ENCODE measurements around the gene ACSL4. TPM values are rescaled to one million over a fixed set of nuclear protein-coding genes. Genes with fewer than 3 reads are reported as not detected.
"Not testable (repeated sequence)": the region's sequence is repeated elsewhere in the genome, so short reads cannot be mapped to it uniquely, and the experiment has no call there.

The ACSL4 gene
- total RNA-seq, 4 donors from 2014 or later = 25.5 to 53.5 (median 47.0) TPM

DNA sequence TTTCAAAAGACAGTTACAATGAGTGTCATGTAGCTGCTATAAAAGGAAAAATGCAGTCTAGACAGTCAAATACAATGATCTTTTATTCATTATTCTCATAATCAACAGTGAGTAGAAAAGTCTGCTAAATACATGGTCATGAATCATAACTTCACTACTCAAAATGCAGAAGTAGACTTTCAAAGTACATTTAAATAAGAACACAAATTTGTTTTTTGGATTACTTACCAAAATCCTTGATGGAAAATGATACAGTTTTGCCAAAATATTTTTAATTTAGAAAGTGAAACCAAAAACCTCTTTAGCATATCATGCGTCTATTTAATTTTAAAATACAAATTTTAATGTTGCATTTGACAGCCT lies 4.9 kb downstream of the ACSL4 start:
- DNase-seq (ENCODE audit: low spot score in 2 of 2) = no peak
- intact Hi-C loops (cut with DNase I; ENCODE audit: low total_unique reads) = no loop called here
- no peak overlapping the region for H3K4me3 ChIP-seq (ENCODE audit: low read depth, poor library complexity, severe bottlenecking)
- TF ChIP-seq, protein P1, sequence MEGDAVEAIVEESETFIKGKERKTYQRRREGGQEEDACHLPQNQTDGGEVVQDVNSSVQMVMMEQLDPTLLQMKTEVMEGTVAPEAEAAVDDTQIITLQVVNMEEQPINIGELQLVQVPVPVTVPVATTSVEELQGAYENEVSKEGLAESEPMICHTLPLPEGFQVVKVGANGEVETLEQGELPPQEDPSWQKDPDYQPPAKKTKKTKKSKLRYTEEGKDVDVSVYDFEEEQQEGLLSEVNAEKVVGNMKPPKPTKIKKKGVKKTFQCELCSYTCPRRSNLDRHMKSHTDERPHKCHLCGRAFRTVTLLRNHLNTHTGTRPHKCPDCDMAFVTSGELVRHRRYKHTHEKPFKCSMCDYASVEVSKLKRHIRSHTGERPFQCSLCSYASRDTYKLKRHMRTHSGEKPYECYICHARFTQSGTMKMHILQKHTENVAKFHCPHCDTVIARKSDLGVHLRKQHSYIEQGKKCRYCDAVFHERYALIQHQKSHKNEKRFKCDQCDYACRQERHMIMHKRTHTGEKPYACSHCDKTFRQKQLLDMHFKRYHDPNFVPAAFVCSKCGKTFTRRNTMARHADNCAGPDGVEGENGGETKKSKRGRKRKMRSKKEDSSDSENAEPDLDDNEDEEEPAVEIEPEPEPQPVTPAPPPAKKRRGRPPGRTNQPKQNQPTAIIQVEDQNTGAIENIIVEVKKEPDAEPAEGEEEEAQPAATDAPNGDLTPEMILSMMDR (IDR thresholded peaks at IDR 0.05) = no peak
- TF ChIP-seq POLR2A (IDR thresholded peaks at IDR 0.05) = no peak
- WGBS, 2 donors = 6 to 27% methylated on average over 1 of the region's 1 CpG

DNA sequence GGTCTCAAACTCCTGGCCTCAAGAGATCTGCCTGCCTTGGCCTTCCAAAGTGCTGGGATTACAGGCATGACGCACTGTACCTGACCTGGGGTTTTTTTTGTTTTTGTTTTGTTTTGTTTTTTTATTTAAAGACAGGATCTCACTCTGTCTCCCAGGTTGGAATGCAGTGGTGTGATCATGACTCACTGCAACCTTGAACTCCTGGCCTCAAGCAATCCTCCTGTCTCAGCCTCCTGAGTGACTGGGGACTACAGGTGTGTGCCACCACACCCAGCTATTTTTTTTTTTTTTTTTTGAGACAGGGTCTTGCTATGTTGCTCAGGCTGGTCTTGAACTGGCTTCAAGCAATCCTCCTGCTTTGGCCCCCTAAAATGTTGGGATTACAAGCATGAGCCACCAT lies 8.1 kb downstream of the ACSL4 start:
- intact Hi-C loops (cut with DNase I; ENCODE audit: low total_unique reads); DNase-seq (ENCODE audit: low spot score in 2 of 2); H3K4me3 ChIP-seq (ENCODE audit: low read depth, poor library complexity, severe bottlenecking): not testable (repeated sequence)
- 94 to 100% methylated on average over 1 of the region's 1 CpG for WGBS, 2 donors

DNA sequence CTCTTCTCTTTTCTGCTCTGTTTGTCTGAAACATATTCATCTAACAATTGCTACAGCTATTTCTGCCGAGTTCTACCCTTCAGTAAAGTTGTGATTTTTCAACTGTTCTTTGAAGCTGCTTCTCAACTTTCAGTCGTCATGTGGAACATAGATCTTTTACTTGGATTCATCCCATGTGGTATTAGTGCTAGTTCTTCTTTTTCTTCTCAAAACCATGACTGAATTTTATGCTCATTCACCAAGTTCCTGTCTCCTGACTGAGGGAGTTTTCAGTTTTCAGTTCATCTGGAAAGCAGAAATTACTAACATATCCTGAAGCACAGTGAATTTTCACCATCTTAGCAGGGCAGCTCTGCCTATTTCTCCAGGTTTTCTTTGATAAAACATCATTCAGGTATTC lies 12.1 kb downstream of the ACSL4 start:
- no peak overlapping the region for H3K4me3 ChIP-seq (ENCODE audit: low read depth, poor library complexity, severe bottlenecking)
- no peak for DNase-seq (ENCODE audit: low spot score in 2 of 2)
- WGBS, 2 donors = 49 to 65% methylated on average over 2 of the region's 2 CpGs
- intact Hi-C loops (cut with DNase I; ENCODE audit: low total_unique reads) = no loop called here
- no peak for TF ChIP-seq POLR2A (IDR thresholded peaks at IDR 0.05)
- TF ChIP-seq, protein P1 (IDR thresholded peaks at IDR 0.05) = no peak

DNA sequence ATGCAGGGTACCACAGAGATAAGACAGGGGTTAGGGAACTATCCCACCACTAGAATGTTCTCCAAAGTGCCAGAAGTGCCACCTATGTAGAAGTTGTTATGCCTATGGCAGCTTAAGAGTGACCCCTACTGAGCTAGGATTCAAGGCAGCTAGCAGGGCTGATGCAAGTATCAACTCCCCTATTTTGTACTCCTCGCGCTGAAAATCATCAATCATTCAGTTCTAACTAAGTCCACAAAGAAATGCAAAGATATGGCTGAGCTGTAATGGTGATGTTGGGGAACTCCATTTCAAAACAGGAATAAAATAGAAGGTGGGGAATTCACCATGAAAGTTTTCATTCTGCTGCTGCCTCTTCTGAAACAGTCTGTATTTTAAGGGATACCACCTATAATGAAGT lies 13.8 kb downstream of the ACSL4 start:
- no peak for TF ChIP-seq POLR2A (IDR thresholded peaks at IDR 0.05)
- TF ChIP-seq, protein P1 (IDR thresholded peaks at IDR 0.05) = no peak
- no peak for DNase-seq (ENCODE audit: low spot score in 2 of 2)
- no peak overlapping the region for H3K4me3 ChIP-seq (ENCODE audit: low read depth, poor library complexity, severe bottlenecking)
- intact Hi-C loops (cut with DNase I; ENCODE audit: low total_unique reads) = loop anchor here (10.0 kb wide), 1 partner anchor 136 kb away; no protein-coding TSS in a partner anchor
- 84 to 88% methylated on average over 2 of the region's 2 CpGs for WGBS, 2 donors

DNA sequence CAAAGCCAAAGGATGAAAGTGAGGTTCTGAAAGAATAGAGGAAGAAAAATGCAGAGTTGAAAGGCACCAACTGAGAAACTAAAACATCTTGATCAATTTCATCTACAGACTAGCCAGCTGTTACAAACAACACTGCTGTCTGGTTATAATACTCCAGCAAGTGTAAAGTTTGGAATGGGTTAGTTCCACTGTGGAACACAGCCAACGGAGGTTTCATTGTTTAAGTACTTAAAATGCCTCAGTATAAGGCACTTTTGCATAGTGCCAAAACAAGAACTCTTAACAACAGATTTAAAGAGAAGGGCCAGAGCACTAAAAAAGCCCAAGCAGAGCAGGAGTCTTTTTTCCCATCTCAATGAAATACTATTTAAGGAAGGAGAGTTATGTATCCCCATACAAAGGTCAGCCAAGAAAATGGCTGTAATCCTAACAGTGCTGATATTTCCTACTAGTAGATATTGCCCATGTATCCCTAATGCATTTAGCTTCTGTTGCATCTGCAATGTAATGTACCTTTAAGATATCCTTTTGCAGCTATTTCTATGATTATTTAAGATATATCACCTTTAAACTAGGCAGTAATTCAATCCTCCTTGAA lies 16.5 kb downstream of the ACSL4 start:
- H3K4me3 ChIP-seq (ENCODE audit: low read depth, poor library complexity, severe bottlenecking) = no peak overlapping the region
- DNase-seq (ENCODE audit: low spot score in 2 of 2) = no peak
- intact Hi-C loops (cut with DNase I; ENCODE audit: low total_unique reads) = loop anchor here (10.0 kb wide), 1 partner anchor 138 kb away; no protein-coding TSS in a partner anchor
- no peak for TF ChIP-seq POLR2A (IDR thresholded peaks at IDR 0.05)
- TF ChIP-seq, protein P1 (IDR thresholded peaks at IDR 0.05) = no peak
- WGBS, 2 donors = 17 to 24% methylated on average over 1 of the region's 1 CpG

DNA sequence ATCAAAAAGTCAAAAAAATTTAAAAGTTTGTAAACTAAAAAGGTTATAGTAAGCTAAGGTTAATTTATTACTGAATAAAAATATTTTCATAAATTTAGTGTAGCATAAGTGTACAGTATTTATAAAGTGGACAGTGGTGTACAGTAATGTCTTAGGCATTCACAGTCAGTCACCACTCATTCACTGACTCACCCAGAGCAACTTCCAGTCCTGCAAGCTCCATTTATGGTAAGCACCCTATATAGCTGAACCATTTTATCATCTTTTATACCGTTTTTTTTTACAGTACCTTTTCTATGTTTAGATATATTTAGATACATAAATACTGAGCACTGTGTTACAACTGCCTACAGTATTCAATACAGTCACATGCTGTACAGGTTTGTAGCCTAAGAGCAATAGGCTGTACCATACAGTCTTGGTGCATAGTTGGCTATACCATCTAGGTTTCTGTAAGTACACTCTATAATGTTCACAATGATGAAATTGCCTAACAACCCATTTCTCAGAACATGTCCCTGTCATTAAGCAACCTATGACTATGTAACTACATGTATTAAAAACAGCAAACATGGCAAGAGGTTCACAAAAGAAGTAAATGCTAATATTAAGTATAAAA lies 18.6 kb downstream of the ACSL4 start:
- 29 to 30% methylated on average over 1 of the region's 1 CpG for WGBS, 2 donors
- intact Hi-C loops (cut with DNase I; ENCODE audit: low total_unique reads) = loop anchor here (10.0 kb wide), 1 partner anchor 140 kb away; no protein-coding TSS in a partner anchor
- H3K4me3 ChIP-seq (ENCODE audit: low read depth, poor library complexity, severe bottlenecking) = no peak overlapping the region
- TF ChIP-seq POLR2A (IDR thresholded peaks at IDR 0.05) = no peak
- TF ChIP-seq, protein P1 (IDR thresholded peaks at IDR 0.05) = no peak
- no peak for DNase-seq (ENCODE audit: low spot score in 2 of 2)

All from lower leg skin (tissue), 4 donors.